GM13976 (cell line): ENCODE measurements around the gene PELI2.

Experiments
- DNase-seq: peaks from one replicate; pipeline ENCODE4 v3.0.0; 2012; ENCODE audit warnings: low spot score
- in situ Hi-C: fragments of 300-500 bp; cut with MboI; formaldehyde crosslinking; loops from one replicate; pipeline ENCODE4 v1.12.0; 2022; ENCODE audit warnings: low sequenced_read_pairs, mixed read lengths, inconsistent platforms; ENCODE audit not compliant: unreplicated experiment
- TF ChIP-seq, protein P1 (sequence below): IDR thresholded peaks from 2 replicates; pipeline ENCODE4 v1.5.1; 2012; ENCODE audit warnings: borderline replicate concordance, mild to moderate bottlenecking; ENCODE audit not compliant: insufficient read depth; ENCODE audit errors: extremely low read depth, missing control alignments, control extremely low read depth

Gene PELI2

GRCh38 chr14:56124327-56124726, 6.1 kb downstream of the PELI2 start:
- in situ Hi-C loops: no loop called here
- TF ChIP-seq, protein P1, sequence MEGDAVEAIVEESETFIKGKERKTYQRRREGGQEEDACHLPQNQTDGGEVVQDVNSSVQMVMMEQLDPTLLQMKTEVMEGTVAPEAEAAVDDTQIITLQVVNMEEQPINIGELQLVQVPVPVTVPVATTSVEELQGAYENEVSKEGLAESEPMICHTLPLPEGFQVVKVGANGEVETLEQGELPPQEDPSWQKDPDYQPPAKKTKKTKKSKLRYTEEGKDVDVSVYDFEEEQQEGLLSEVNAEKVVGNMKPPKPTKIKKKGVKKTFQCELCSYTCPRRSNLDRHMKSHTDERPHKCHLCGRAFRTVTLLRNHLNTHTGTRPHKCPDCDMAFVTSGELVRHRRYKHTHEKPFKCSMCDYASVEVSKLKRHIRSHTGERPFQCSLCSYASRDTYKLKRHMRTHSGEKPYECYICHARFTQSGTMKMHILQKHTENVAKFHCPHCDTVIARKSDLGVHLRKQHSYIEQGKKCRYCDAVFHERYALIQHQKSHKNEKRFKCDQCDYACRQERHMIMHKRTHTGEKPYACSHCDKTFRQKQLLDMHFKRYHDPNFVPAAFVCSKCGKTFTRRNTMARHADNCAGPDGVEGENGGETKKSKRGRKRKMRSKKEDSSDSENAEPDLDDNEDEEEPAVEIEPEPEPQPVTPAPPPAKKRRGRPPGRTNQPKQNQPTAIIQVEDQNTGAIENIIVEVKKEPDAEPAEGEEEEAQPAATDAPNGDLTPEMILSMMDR: no peak
- no peak for DNase-seq

- no peak for DNase-seq
- in situ Hi-C loops: no loop called here
- TF ChIP-seq, protein P1: no peak
These were observed 7.8 kb downstream of the PELI2 start for GRCh38 chr14:56125772-56126636.

GRCh38 chr14:56126637-56126913, 8.4 kb downstream of the PELI2 start:
- in situ Hi-C loops: no loop called here
- no peak for DNase-seq
- TF ChIP-seq, protein P1: no peak

DNA sequence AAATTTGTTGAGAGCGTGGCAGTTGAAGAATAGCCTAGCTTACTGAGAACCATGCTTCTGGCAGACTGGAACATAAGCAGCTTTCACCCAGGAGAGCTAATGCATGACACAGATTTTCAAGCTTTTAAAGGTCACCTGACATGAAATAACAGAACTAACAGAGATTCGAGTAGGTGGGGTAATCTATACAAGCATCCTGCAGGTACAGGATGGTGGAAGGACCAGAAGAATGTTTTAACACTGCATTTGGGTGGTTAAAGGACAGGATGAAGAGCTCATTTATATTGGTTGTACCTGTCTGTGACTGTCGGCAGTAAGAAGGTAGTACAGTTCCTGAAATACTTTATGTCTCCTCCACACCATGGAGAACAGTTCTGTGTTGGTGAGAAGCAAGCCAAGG, 8.9 kb downstream of the PELI2 start:
- TF ChIP-seq, protein P1: no peak
- no peak for DNase-seq
- in situ Hi-C loops: no loop called here

DNA sequence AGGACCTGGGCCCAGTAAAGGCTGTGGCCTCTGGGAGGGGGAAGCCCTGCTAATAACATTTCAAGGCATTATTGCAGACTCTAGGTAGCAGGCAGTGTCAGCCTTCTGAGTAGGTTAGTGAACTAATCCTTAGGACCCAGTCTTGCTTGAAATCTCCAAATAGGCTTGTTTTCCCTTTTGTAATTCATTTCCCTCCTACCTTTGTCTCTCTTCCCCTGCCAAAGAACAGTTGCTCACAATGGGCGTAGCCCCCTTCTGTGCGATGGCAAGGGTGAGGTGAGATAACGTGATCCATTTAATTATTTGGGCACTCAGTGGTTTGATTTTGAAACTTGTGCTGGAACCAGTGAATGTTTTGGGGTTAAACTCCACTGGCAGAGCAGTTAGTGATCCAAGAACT, 10.9 kb downstream of the PELI2 start:
- in situ Hi-C loops: no loop called here
- TF ChIP-seq, protein P1: no peak
- no peak for DNase-seq

- in situ Hi-C loops: no loop called here
- TF ChIP-seq, protein P1: no peak
- DNase-seq: no peak
These were observed 11.7 kb downstream of the PELI2 start for GRCh38 chr14:56129933-56130332.
